Vagina (tissue), 2 donors: ENCODE results near the gene ADAMTSL5.

Source experiments
- POLR2AphosphoS5 ChIP-seq, 2 donors: sonication (generic); formaldehyde crosslinking; IDR thresholded peaks; one replicate each; pipeline ENCODE4 v1.9.0; 2017; ENCODE audit warnings: antibody characterized with exemption in 2 of 2, mild to moderate bottlenecking in 2 of 2, low read depth in 1 of 2; ENCODE audit not compliant: insufficient read depth in 1 of 2
- TF ChIP-seq, protein P1 (sequence below), 3 experiments: fragments of 450-650 bp in 2 of 3; fragments of 200-600 bp in 1 of 3; sonication (generic) in 1 of 3; IDR thresholded peaks; one replicate each; pipeline ENCODE4 v1.5.1; 2017 to 2019; ENCODE audit warnings: antibody characterized with exemption in 3 of 3, mild to moderate bottlenecking in 2 of 3, moderate library complexity in 2 of 3

DNA sequence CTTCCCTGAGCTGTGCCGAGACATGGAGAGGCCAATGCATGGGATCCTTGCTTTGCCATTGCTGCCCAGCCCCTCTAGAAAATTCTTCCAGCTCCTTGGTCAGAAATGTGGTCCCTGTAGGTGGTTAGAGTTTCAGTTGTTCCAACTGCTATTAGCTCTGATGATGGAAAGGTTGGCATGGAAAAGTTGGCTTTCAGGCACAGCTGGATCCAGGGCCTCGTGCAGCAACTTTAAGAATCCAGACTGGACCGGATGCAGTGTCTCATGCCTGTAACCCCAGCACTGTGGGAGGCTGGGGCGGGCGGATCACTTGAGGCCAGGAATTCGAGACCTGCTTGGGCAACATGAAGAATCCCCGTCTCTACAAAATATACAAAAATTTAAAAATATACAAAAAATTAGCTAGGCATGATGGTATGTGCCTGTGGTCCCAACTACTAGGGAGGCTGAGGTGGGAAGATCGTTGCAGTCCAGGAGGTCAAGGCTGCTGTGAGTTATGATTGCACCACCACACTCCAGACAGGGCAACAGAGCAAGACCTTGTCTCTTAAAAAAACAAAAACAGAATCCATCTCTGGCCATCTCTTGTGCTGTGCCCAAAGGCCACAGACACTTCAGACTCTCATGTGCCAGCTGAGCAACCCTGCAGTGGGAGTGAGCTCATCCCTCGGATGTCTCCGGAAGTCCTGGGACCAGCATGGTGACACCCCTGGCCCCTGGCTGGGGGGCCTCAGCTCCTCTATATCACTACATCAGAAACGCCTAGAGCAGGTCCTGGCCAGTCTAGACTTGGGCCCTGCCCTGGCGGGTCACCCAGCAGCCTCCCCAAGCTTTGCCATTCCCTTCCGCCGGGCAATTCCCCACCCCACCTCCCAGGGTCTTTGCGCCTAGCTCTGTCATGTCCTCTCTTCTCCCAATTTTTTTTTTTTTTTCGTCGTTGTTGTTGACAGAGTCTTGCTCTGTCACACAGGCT lies 38.5 kb upstream of the ADAMTSL5 start:
- TF ChIP-seq, protein P1, sequence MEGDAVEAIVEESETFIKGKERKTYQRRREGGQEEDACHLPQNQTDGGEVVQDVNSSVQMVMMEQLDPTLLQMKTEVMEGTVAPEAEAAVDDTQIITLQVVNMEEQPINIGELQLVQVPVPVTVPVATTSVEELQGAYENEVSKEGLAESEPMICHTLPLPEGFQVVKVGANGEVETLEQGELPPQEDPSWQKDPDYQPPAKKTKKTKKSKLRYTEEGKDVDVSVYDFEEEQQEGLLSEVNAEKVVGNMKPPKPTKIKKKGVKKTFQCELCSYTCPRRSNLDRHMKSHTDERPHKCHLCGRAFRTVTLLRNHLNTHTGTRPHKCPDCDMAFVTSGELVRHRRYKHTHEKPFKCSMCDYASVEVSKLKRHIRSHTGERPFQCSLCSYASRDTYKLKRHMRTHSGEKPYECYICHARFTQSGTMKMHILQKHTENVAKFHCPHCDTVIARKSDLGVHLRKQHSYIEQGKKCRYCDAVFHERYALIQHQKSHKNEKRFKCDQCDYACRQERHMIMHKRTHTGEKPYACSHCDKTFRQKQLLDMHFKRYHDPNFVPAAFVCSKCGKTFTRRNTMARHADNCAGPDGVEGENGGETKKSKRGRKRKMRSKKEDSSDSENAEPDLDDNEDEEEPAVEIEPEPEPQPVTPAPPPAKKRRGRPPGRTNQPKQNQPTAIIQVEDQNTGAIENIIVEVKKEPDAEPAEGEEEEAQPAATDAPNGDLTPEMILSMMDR (IDR thresholded peaks at IDR 0.05) = no peak
- TF ChIP-seq POLR2AphosphoS5 (IDR thresholded peaks at IDR 0.05; ENCODE audit: insufficient read depth in 1 of 2, low read depth in 1 of 2) = no peak
